Right ventricle myocardium superior (tissue), 1 donor: ENCODE results near the gene KCNIP4. TPM values are rescaled to one million over a fixed set of nuclear protein-coding genes. Genes with fewer than 3 reads are reported as not detected.
A peak's percentile ranks its signal among the peaks of the same experiment; 100 is the strongest.

Experiments
- ATAC-seq: fragments of 200-7000 bp; cut with Tn5 transposase; one replicate; pipeline ENCODE4 v1.9.1; 2020; ENCODE audit warnings: mild to moderate bottlenecking; ENCODE audit not compliant: poor library complexity
- DNase-seq: peaks from one replicate; pipeline ENCODE4 v3.0.0-alpha.2; 2020
- intact Hi-C: fragments of 100-400 bp; cut with DNase I; formaldehyde crosslinking; loops from one replicate; pipeline ENCODE4 v1.11.2; 2022
- total RNA-seq: library from RNA; stranded (reverse); fragmentation: NEBNext Ultra II Directional; extraction: Animal tissue kit (Norgen Biotek cat#: 25700); gene quantifications from one replicate; pipeline ENCODE4 v1.2.1, GENCODE V29; 2021
- donor health status: DM: no; HTN: yes; CAD: no; lungs with severe emphysema.

KCNIP4 gene
- total RNA-seq, 1 donor from 2014 or later, result not detected

DNA sequence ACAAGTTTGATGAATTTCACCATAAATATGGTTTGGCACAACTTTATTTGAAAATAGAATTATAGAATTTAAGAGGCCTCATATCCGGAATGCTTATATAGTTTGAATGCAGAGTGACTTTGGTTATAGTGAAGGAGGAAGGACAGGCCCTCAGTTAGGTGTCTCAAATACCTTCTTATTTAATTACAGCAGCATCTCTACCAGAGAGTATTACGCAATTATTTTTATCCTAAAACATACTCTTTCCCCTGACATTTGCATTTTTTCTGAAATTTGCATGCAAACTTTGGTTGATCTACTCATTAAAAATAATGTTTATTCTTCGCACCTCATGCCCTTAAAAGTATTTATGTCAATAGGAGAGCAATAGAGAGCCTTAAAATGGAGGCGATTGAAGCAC lies 942.9 kb downstream of the KCNIP4 start:
- ATAC-seq (no peak), DNase-seq (no peak)
- intact Hi-C loops, result no loop called here

DNA sequence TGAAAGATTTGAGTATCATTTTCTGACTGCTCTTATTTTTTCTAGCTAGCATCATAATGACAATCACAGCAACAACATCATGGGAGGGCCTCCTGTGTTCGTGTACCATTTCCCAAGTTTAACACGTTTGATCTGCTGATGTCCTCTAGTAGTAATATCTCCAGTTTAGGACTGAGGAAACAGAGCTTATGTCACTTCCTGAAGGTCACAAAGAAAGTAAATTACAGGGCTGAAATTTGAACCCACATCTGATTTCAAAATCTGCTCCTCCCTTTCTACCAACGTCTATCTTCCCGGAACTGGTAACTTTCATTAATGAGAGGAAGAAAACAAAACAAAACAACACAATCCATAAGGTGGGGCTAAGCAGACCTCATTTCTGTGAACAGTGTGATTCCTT lies 945.6 kb downstream of the KCNIP4 start:
- DNase-seq (no peak), ATAC-seq (no peak)
- intact Hi-C loops, result no loop called here

DNA sequence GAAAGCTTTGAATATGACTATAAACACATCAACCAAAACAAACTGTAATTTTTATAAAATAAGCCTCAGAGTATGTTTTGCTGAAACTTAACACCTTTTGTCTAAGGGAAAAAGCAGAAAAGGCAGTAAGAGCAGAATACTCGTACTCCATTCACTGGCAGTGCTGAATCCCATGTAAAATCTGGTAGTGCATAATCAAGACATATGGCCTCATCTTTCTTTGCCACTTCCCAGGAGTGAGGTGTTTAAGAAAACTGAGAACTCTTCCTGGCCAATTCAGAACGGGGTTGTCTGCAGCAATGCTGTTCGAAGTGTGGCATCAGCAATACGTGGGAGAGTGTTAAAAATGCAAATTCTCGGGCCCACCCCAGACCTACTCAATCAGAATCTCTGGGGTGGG lies 946.3 kb downstream of the KCNIP4 start:
- intact Hi-C loops, result no loop called here
- ATAC-seq (no peak), DNase-seq (no peak)

DNA sequence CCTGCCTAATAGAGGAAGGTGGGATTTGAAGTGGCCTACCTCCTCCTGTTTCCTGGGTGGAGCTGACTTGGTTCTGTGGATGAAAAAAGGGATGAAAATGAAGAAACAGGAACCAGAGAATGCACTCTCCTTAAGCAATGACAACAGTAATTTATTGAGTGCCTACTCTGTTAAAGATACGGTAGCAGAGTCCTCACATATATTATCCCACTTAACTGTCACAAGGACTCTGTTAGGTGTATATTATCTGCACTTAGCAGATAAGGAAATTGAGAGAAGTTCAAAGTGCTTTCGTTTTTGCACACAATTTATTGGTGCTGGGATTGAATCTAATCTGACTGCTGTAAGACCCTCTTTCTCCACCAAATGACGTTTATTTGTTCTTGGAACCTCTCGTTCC lies 947.1 kb downstream of the KCNIP4 start:
- DNase-seq (no peak), ATAC-seq (no peak)
- intact Hi-C loops, result no loop called here

DNA sequence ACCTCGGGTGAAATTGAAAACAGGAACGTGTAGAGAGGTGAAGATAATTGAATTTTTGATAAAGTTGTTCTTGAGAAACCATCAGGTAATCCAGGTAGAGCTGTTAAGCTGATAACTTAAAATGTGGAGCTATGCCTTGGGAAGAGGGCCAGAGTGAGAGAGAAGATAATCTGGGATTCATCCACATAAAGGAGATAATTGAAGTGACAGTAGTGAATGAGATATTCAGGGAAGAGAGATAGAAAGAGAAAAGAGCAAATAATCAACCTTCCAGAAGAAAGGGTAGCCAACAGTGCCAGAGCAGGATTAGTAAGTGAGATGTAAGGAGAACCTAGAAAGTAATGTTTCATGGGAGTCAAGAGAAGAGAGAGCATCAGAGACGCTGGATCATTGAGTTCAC lies 950.7 kb downstream of the KCNIP4 start:
- intact Hi-C loops, result no loop called here
- ATAC-seq (no peak), DNase-seq (no peak)

DNA sequence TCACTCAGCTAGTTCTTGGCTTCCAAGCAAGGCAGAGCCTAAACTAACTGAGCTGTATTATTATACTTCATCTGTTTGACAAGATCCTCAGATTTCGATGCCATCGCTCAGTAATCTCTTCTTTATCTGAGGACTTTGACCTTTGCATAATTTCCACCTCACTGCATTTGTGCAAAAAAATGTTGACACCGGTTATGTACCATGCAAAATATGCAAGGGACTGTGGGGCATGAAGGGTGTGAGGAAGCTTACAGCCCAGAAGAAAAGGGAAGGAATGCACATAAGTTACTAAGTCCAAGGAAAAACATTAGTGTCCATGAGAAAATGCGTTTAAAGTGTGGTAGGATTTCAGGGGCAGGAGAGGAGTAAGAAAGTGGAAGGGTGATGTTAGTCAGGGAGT lies 953.0 kb downstream of the KCNIP4 start:
- ATAC-seq (no peak), DNase-seq (no peak)
- intact Hi-C loops, result no loop called here

DNA sequence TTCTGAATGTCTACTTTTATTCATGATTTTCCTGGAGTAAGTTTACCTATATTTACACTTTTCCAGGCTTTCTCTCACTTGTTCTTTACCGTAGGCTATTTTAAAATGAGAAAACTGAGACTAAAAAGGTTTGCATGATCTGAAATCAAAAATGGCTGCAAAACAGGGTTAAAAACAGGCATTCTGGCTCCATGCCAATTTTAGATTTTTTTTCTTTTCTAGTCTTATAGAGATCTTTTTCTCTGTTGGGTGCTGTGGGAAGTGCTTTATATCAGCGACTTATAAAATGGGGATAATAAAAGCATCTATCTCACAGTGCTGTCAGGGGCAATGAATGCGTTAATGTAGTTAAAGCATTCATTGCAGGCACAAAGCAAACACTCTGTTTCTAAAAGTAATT lies 953.6 kb downstream of the KCNIP4 start:
- DNase-seq (no peak), ATAC-seq (no peak)
- intact Hi-C loops, result no loop called here

DNA sequence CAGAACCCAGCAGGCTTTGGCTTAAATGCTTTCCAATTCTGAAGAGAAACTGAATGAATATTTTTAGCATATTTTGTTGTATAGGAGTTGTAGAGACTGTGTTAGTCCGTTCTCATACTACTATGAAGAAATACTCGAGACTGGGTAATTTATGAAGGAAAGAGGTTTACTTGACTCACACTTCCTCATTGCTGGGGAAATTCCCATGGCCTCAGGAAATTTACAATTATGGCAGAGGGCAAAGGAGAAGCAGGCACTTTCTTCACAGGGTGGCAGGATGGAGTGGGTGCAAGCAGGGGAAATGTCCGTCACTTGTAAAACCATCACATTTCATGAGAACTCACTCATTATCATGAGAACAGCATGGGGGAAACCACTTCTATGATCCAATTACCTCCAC lies 956.6 kb downstream of the KCNIP4 start:
- intact Hi-C loops, result no loop called here
- DNase-seq (no peak), ATAC-seq (no peak)

DNA sequence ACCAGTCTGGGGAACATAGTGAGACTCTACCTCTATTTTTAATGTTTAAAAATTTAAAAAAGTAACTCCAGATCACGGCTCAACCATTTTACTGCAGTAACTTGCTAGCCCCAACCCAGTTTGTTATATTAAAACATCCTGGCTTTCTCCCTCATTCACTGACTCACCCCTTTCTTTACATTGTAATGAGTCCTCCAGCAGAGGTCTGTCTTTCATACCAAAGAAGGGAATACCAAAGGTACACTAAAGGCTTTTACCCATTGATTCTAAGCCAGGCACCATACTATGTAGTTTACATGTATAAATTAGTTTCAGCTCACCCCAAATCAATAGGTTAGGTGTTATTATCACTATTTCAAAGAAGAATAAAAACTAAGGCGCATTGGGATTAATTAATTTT lies 961.4 kb downstream of the KCNIP4 start:
- no peak for ATAC-seq
- no peak for DNase-seq
- intact Hi-C loops, result no loop called here

DNA sequence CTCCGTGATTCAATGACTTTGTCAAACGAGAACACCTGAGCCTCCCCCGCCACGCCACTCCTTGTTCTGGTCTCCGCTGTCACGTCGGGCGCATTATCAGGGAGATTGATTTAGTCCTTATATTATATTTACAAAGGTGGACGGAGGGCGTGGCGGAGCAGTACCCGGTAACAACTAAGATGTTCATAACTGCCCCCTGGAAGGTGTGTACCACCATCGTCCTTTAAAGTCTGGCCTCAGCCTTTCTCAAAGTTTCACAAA lies 964.1 kb downstream of the KCNIP4 start:
- no peak for DNase-seq
- no peak for ATAC-seq
- intact Hi-C loops, result no loop called here

DNA sequence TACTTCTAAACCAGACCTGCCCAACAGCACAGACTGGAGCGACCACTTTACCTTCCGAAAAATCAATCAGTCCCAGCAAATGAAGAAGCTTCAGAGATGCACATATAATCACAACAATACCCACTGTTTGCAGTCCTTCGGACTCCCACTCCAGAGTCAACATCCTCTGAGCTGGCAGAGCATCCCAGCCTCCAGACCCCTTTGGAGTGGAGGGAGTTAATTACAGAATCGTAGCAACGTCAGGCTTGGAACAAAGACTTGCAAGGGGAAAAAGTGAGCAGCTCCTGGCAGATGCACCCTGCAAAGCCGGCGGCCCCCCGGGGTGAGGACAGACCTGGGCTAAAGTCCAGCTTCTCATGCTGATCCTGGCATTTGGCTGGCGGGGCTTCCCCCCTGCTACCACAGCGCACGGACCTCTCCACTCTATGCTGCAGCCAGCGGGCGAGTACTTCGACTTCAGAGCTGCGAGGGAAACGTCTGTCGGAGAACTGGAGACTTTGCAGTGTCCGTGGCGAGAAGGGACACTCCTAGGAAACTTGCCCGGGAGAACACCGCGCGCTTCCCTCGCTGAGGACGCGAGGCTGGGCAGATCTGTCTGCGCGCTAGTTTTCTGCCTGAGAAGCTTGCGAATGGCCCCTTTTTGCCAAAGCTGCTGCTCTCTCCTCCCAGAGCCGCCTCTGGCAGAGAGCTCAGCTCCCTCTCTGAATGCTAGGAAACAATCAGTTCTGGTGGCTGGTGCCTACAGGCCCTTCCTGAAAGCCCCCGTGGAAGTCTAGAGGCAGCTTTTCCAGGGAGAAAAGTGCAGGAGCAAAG lies 964.6 kb downstream of the KCNIP4 start:
- intact Hi-C loops, result no loop called here
- DNase-seq (peak; percentile 35), ATAC-seq (no peak)

DNA sequence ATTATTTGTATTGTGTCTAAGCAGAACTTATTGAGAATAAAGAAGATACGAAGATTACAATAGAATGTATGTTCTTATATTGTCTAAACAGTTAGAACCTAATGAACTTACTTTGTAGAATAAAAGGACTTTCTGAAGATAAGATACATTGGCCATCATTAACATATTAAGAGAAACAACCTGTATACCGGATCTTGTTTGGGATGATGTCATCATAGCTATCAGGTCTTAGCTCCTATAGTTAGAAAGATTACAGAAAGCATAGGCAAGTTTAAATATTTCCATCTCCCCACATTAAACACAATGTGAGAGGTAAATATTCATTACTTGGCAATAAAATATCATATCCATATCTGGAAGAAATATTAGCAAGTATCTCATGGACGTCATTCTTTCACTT lies 966.0 kb downstream of the KCNIP4 start:
- intact Hi-C loops, result no loop called here
- DNase-seq (no peak), ATAC-seq (no peak)

DNA sequence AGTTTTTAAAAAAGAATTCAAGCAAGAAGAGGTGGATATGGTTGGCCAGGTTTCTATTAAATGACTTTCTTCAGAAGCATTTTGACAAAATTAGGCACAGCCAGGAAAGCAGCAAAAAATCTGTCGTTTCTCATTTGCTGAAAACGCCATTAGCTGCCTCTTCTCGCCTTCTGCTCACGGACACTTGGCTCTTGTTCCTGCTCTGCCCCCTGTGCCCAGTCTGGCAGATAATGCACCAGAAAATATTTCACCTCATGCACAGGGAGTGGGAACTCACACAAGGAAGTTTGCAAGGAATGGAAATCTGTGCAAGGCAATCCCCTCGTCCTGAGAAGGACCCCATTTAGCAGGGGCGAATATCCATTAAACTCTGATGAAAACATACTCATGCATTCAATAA lies 988.3 kb downstream of the KCNIP4 start:
- ATAC-seq, result no peak
- DNase-seq, result no peak
- intact Hi-C loops, result no loop called here

DNA sequence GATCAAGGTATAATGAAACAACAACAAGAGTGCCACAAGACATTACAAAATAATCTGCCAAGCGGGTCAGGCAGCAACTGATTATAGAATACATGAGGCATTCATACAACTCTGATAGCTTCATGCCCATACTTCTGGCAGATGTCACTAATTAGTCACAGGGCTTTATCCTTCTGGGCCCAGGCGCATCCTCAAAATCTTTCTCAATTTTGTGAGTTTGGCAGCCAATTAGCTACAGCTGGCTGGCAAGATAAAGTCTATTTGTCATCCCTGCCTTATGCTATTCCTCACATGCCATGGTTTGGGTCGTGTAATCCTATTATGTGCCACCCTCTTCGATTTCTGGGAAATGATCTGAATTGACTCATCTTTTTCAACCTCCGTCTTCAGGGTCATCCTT lies 994.0 kb downstream of the KCNIP4 start:
- no peak for ATAC-seq

DNA sequence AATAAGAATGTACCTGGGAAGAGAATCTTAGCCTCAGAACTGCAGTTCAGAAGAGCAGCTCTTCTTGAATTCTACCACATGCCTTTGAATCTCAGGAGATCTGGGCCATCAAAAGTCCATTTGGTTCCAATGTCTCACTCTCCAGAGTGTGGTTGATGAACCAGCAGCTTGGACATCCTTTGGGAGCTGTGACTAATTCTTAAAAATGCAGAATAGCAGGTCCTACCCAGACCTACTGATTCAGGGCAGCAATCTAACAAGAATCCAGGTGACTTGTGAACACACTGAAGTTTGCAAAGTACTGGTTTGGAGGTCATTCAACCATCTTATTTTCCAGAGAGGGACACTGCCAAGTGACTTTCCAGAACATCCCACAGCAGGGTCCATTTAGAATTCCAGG lies 1003.6 kb downstream of the KCNIP4 start:
- intact Hi-C loops, result no loop called here
- DNase-seq, result no peak
- ATAC-seq, result no peak

More for the DNA sequence above, 994.0 kb downstream of the KCNIP4 start:
- intact Hi-C loops, result no loop called here
- DNase-seq, result no peak

DNA sequence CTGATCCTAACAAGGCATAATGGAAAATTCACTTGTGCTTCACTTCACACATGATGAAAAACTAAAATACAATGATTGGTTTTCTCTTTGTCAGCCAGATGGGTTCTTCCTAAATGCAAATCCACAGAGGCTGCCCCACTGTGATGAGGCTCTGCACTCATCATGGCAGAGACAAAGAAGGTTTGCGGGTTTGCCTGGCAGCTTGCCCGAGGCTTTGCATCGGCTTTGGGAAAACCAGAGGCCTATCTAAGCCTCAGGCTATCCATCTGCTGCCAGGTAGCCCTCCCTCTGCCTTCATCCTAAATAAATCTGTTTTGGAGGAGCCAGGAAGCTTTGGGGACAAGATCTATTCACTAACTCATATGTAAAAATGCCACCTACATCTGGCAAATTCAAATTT lies 1004.1 kb downstream of the KCNIP4 start:
- ATAC-seq (no peak), DNase-seq (no peak)
- intact Hi-C loops, result no loop called here

DNA sequence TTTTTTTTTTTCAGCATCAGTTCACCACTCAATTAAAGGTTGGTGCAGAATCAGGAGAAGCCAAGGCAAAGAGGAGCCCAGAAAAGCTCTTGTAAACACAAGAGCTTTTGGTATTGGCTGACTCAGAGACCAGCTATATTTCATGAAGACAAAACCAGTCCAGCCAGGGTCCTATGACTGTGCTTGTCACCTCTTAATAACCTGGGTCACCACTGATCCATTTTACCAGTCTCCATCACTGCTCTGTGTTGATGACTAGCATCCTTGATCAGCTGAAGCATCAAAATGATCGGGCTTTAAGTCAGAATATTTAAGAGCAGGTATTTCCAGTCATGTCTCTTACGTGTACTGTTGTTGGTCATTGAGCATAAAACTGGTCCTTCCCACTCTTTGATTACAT lies 1010.4 kb downstream of the KCNIP4 start:
- ATAC-seq (no peak), DNase-seq (no peak)
- intact Hi-C loops, result no loop called here

DNA sequence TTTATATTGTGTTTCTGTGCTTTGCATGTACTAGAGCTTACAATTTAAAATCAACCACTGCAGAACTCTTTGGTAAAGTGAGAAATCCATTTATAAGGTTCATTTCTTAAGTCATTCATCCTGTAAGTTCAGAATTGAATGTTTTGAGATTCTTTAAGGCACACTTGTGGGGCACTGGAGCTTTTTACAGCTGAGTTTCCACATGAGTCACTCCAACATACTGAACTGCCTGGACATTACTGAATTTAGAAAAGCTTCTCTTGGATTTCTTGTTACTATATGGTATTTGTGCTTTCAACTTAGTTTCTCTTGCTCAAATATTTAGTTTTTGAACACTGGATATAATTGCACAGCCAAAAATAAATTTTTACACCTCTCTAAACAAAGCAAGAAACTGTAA lies 1022.0 kb downstream of the KCNIP4 start:
- intact Hi-C loops, result no loop called here
- no peak for ATAC-seq
- DNase-seq, result no peak

DNA sequence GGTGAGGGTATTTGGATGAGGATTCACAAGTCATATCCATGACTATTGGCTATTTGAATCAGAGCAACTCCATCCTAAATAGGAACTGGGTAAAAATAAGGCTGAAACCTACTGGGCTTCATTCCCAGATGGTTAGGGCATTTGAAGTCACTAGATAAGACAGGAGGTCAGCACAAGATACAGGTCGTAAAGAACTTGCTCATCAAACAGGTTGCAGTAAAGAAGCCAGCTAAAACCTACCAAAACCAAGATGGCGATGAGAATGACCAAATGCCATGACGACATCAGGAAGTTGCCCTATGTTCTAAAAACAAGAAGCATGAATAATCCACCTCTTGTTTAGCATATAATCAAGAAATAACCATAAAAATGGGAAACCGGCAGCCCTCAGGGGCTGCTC lies 1023.4 kb downstream of the KCNIP4 start:
- ATAC-seq, result no peak
- intact Hi-C loops, result no loop called here

DNA sequence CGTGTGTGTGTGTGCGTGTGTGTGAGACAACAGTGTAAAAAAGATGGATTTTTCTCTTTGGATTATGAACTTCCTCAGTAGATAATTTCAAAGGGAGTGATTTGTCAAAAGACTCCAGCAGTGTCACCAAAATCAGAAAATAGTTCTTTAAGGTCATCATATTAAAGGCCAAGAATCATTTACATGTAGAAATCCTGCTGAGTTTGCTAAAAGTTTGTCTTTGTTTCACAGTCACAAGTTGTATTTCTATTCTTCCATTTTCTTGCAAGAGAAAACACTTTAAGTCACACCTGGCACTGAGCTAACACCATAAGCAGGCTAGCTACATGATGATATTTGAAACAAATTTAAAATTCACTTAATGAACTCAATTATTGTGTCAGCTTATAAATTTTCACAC lies 1025.6 kb downstream of the KCNIP4 start:
- ATAC-seq (no peak), DNase-seq (no peak)
- intact Hi-C loops, result no loop called here

More for the DNA sequence above, 1023.4 kb downstream of the KCNIP4 start:
- DNase-seq, result no peak

DNA sequence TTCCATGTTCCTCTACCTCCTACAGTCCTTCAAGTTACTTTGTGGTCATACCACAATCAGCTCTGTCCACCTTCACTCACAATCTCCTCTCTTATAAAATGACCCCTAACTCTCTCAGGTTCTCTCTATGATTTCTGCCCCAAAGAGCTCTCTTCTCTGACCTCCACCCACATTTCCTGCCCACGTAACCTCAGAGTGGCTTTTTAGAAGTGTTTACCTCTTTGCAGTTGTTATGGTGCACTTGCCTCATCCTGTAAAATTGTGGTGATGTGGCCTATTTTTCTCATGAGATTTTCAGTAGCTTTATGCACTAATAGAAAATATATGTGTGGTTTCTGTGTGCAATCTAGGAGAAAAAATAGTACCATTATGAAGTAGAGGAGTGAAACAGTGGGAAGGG lies 1032.5 kb downstream of the KCNIP4 start:
- intact Hi-C loops, result no loop called here
- ATAC-seq, result no peak
- DNase-seq, result no peak
